Dendritic cell treated with granulocyte-macrophage colony-stimulating factor and Interleukin-4, amounts not matched to agents 40 ng/mL and 50 ng/mL, for 4 days (primary cell): ENCODE data around the gene MINPP1.

Experiments used
- H3K27ac Mint-ChIP-seq: one replicate; pipeline ENCODE4 v1.8.0; 2022; ENCODE audit warnings: mild to moderate bottlenecking, mixed read lengths
- H3K27me3 Mint-ChIP-seq: one replicate; pipeline ENCODE4 v1.8.0; 2022; ENCODE audit warnings: mild to moderate bottlenecking, mixed read lengths
- H3K36me3 Mint-ChIP-seq: one replicate; pipeline ENCODE4 v1.8.0; 2022; ENCODE audit warnings: low read depth, mixed read lengths
- H3K4me1 Mint-ChIP-seq: one replicate; pipeline ENCODE4 v1.8.0; 2022; ENCODE audit warnings: low read depth, mixed read lengths
- H3K4me3 Mint-ChIP-seq: one replicate; pipeline ENCODE4 v1.8.0; 2022; ENCODE audit warnings: mild to moderate bottlenecking, moderate library complexity, mixed read lengths
- H3K9me3 Mint-ChIP-seq: one replicate; pipeline ENCODE4 v1.8.0; 2022; ENCODE audit warnings: mixed read lengths
- intact Hi-C: fragments of 100-400 bp; cut with micrococcal nuclease; formaldehyde crosslinking; loops from one replicate; pipeline ENCODE4 v1.15.0; 2022

Gene MINPP1

GRCh38 chr10:87505366-87506111 lies 846 bp downstream of the MINPP1 start:
- peaks cover 12% of the 10 kb centered on the region for H3K4me1 Mint-ChIP-seq
- peak overlapping the region; percentile 91 for H3K4me3 Mint-ChIP-seq
- peaks cover 6% of the 10 kb centered on the region for H3K27me3 Mint-ChIP-seq
- intact Hi-C loops: no loop called here
- no peaks in the 10 kb centered on the region for H3K9me3 Mint-ChIP-seq
- peaks cover 26% of the 10 kb centered on the region for H3K36me3 Mint-ChIP-seq
- H3K27ac Mint-ChIP-seq: peak overlapping the region; percentile 88

- peaks cover 3% of the 10 kb centered on the region for H3K27me3 Mint-ChIP-seq
- no peak overlapping the region for H3K27ac Mint-ChIP-seq
- H3K36me3 Mint-ChIP-seq: peaks cover 37% of the 10 kb centered on the region
- intact Hi-C loops: no loop called here
- no peaks in the 10 kb centered on the region for H3K9me3 Mint-ChIP-seq
- no peak overlapping the region for H3K4me3 Mint-ChIP-seq
- peaks cover 12% of the 10 kb centered on the region for H3K4me1 Mint-ChIP-seq
Observed at GRCh38 chr10:87506956-87507355, 2.3 kb downstream of the MINPP1 start.

GRCh38 chr10:87507879-87508483 lies 3.3 kb downstream of the MINPP1 start:
- H3K4me3 Mint-ChIP-seq: no peak overlapping the region
- intact Hi-C loops: no loop called here
- H3K27me3 Mint-ChIP-seq: no peaks in the 10 kb centered on the region
- H3K27ac Mint-ChIP-seq: no peak overlapping the region
- H3K9me3 Mint-ChIP-seq: no peaks in the 10 kb centered on the region
- H3K36me3 Mint-ChIP-seq: peaks cover 46% of the 10 kb centered on the region
- H3K4me1 Mint-ChIP-seq: peaks cover 12% of the 10 kb centered on the region

- Mint-ChIP-seq H3K4me1 (peaks cover 12% of the 10 kb centered on the region), H3K4me3 (no peak overlapping the region), H3K36me3 (peaks cover 55% of the 10 kb centered on the region), H3K27me3 (no peaks in the 10 kb centered on the region), H3K9me3 (no peaks in the 10 kb centered on the region), H3K27ac (no peak overlapping the region)
- intact Hi-C loops: no loop called here
Observed at GRCh38 chr10:87508837-87509236, 4.1 kb downstream of the MINPP1 start.

DNA sequence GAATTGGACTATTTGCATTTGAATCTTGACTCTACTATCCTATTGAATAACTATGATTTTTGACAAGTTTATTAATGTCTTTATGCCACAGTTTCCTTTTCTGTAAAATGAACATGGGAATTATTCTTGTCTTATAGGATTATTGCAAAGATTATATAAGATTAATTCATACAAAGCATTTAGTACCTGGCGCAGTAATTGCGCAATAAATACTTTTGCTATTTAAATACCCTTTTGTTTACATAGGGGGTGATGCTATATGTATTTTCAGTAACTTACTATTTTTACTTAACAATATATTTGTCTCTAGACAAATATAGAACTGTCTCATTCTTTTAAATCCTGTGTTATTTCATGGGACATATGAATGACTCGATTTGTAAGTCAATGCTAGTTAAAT lies 5.3 kb downstream of the MINPP1 start:
- Mint-ChIP-seq H3K4me3 (no peak overlapping the region), H3K27me3 (no peaks in the 10 kb centered on the region), H3K27ac (no peak overlapping the region), H3K36me3 (peaks cover 62% of the 10 kb centered on the region), H3K9me3 (no peaks in the 10 kb centered on the region), H3K4me1 (peaks cover 12% of the 10 kb centered on the region)
- intact Hi-C loops: no loop called here

GRCh38 chr10:87511526-87511925 lies 6.8 kb downstream of the MINPP1 start:
- Mint-ChIP-seq H3K27me3 (no peaks in the 10 kb centered on the region), H3K36me3 (peaks cover 60% of the 10 kb centered on the region), H3K4me1 (peaks cover under 1% of the 10 kb centered on the region), H3K4me3 (no peak overlapping the region), H3K9me3 (no peaks in the 10 kb centered on the region), H3K27ac (no peak overlapping the region)
- intact Hi-C loops: no loop called here

DNA sequence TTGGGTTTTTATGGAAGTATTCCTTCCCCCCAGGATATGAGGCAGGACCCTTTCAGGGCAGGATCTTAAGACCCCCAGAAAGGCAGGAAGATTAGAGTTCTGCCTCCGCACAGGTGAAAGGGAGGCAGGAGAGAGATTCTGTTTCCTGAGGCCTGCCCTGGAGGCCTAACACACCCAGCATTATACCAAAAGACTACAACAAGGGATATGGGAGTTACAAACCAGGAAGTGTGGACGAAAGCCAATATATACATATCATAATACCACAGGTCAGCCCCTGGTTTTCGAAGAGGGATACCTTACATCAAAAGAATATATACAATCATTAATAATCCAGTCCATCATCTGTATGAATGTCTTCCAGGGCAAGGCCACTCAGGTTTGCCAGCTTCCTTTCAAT lies 14.2 kb downstream of the MINPP1 start:
- H3K27ac Mint-ChIP-seq: no peak overlapping the region

GRCh38 chr10:87519582-87519981 lies 14.9 kb downstream of the MINPP1 start:
- Mint-ChIP-seq H3K27me3 (no peaks in the 10 kb centered on the region), H3K36me3 (peaks cover 67% of the 10 kb centered on the region), H3K9me3 (no peaks in the 10 kb centered on the region), H3K4me1 (peaks cover 5% of the 10 kb centered on the region), H3K4me3 (no peak overlapping the region), H3K27ac (no peak overlapping the region)
- intact Hi-C loops: no loop called here

More for the DNA sequence above, 14.2 kb downstream of the MINPP1 start:
- Mint-ChIP-seq H3K36me3 (peaks cover 67% of the 10 kb centered on the region), H3K27me3 (no peaks in the 10 kb centered on the region), H3K4me3 (no peak overlapping the region), H3K4me1 (peaks cover 5% of the 10 kb centered on the region), H3K9me3 (no peaks in the 10 kb centered on the region)
- intact Hi-C loops: no loop called here

DNA sequence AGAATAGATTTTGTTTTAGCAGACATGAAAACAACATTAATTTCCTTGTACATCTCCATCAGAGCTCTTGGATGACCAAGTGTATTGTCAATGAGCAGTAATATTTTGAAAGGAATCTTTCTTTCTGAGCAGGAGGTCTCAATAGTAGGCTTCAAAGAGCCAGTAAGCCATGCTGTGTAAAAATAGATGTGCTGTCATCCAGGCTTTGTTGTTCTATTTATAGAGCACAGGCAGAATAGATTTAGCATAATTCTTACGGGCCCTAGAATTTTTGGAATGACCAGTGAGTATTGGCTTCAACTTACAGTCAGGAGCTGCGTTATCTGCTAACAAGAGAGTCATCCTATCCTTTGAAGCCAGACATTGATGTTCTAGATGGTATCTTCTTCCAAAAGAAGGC lies 19.0 kb downstream of the MINPP1 start:
- no peak overlapping the region for H3K4me3 Mint-ChIP-seq
- peaks cover 71% of the 10 kb centered on the region for H3K36me3 Mint-ChIP-seq
- H3K9me3 Mint-ChIP-seq: no peaks in the 10 kb centered on the region
- H3K4me1 Mint-ChIP-seq: peaks cover 5% of the 10 kb centered on the region
- H3K27ac Mint-ChIP-seq: no peak overlapping the region
- H3K27me3 Mint-ChIP-seq: no peaks in the 10 kb centered on the region
- intact Hi-C loops: no loop called here

DNA sequence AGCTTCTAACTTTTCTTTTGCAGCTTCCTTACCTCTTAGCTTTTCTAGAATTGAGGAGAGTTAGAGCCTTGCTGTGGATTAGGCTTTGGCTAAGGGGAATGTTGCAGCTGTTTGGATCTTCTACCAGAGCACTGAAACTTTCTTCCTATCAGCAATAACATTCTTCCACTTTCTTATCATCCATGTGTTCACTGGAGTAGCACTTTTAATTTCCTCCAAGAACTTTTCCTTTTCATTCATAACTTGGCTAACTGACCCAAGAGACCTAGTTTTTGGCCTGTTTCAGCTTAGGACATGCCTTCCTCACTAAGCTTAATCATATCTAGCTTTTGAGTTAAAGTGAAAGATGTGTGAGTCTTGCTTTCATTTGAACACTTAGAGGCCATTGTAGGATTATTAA lies 19.6 kb downstream of the MINPP1 start:
- Mint-ChIP-seq H3K4me1 (peaks cover 4% of the 10 kb centered on the region), H3K9me3 (no peaks in the 10 kb centered on the region), H3K4me3 (no peak overlapping the region), H3K27ac (no peak overlapping the region), H3K27me3 (no peaks in the 10 kb centered on the region), H3K36me3 (peaks cover 71% of the 10 kb centered on the region)
- intact Hi-C loops: no loop called here

DNA sequence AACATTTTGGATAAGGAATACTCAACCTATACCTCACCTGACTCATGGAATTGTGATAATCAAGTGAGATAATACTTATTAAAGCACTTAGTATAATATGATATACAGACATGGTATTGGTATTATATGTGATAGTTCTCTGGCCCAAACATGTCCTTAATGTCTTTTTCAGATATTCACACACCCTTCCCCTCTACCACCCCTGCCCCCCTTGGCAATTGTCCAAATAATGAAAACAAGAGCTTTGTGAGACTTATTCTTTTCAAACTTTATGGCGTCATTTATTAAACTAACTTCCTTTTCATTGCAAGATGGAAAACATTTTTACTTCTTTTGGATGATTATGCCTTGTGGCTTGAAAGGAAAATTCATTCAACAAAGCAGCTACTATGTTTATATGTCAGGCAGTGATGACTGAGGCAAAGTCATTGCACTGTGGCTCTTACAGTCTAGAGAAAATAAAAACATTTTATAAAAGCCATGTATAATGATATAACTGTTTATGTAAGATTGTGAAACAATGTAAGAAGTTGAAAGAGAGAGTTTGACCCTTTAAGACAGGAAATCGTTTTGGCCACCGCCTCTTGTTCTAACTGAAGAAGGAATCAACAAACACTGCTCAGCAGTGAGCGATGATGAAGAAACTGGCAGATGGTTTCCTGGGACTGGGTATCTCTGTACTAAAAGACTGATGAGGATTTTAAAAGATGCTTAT lies 27.4 kb downstream of the MINPP1 start:
- intact Hi-C loops: no loop called here
- no peak overlapping the region for H3K4me3 Mint-ChIP-seq
- no peak overlapping the region for H3K27ac Mint-ChIP-seq
- H3K36me3 Mint-ChIP-seq: peaks cover 41% of the 10 kb centered on the region
- no peaks in the 10 kb centered on the region for H3K27me3 Mint-ChIP-seq
- H3K4me1 Mint-ChIP-seq: no peaks in the 10 kb centered on the region
- H3K9me3 Mint-ChIP-seq: no peaks in the 10 kb centered on the region

DNA sequence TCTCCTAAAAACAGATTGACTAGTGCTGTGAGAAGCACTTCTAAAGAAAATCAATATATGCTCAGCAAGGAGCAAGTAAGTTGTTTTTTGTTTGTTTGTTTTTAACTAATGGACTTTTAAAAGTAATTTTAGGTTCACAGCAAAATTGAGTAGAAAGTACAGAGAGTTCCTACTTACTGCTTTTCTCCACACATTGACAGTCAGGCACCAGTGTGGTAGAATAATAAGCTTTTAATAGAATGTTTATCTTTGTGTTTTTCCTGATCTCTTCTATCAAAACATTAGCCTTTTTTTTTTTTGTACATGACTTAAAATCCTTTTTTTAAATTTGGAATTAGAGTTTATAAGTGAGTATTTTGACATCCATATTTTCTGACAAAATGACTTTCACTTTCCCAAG lies 28.0 kb downstream of the MINPP1 start:
- no peaks in the 10 kb centered on the region for H3K9me3 Mint-ChIP-seq
- no peaks in the 10 kb centered on the region for H3K27me3 Mint-ChIP-seq
- intact Hi-C loops: loop anchor here (1.0 kb wide), 1 partner anchor 240 kb away; no protein-coding TSS in a partner anchor
- no peaks in the 10 kb centered on the region for H3K4me1 Mint-ChIP-seq
- no peak overlapping the region for H3K27ac Mint-ChIP-seq
- no peak overlapping the region for H3K4me3 Mint-ChIP-seq
- H3K36me3 Mint-ChIP-seq: peaks cover 35% of the 10 kb centered on the region

- intact Hi-C loops: no loop called here
- peaks cover 10% of the 10 kb centered on the region for H3K4me1 Mint-ChIP-seq
- H3K4me3 Mint-ChIP-seq: no peak overlapping the region
- no peaks in the 10 kb centered on the region for H3K9me3 Mint-ChIP-seq
- peaks cover 27% of the 10 kb centered on the region for H3K36me3 Mint-ChIP-seq
- H3K27ac Mint-ChIP-seq: no peak overlapping the region
- no peaks in the 10 kb centered on the region for H3K27me3 Mint-ChIP-seq
Observed at GRCh38 chr10:87534173-87534858, 29.6 kb downstream of the MINPP1 start.
